ENCODE results near the gene IRF2BP2.

IRF2BP2 gene

DNA sequence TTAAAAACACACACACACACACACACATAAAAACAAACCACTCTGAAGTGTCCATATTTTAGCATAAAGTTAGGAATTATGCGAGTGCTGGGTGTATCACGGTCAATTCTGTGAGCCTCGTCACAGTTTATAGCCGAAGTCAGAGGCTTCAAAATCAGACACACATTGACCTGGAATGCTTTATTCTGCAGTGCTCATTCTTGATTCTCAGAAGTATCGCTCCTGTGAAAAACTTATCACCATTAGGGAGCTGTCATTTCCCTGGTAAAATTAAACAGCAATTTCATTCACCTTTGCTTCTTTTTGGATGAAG is 8.7 kb upstream of the IRF2BP2 start:
- TF ChIP-seq, protein P1, sequence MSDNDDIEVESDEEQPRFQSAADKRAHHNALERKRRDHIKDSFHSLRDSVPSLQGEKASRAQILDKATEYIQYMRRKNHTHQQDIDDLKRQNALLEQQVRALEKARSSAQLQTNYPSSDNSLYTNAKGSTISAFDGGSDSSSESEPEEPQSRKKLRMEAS (IDR thresholded peaks at IDR 0.05) = 0 out of 2 replicates have a peak, but pooled peaks have one; percentile 14
- no peak for TF ChIP-seq NFIC (IDR thresholded peaks at IDR 0.05)

DNA sequence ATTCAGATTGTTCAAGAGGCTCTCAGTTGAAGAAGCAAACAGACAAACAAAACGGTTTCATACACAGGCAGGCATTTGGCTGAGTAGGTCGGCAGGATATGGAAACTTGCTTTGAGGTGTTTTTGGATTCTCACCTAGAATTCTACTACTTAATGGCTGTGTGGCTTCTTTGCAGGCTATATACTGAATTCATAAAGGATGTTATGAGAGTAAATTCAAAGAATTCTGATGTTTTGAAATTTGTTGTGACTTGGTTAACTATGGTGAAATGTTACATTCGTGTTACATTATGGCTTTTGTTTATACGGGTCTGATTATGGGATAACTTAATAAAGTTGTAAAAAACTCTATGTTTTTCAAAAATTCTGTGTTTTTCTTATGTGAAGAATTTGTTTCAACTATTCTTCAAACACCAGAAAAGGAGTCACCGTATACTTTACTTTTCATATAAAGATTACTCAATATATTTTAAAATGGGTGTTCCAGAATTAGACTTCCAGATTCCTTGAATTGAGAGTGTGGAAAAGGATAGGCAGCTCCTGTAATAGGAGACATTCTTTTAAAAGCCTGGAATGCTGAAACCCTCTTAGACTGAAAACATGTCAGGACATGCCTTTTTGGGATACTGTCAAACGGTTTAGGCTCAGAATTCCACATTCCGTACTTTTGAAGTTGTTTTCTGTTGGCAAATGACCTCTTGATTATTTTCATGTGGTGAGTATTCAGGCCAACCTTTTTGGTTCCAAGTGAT is 8.2 kb upstream of the IRF2BP2 start:
- TF ChIP-seq YY1 (IDR thresholded peaks at IDR 0.05; ENCODE audit: low read depth) (no peak), TEAD4 (IDR thresholded peaks at IDR 0.05) (peak; percentile 60), CEBPB (IDR thresholded peaks at IDR 0.05) (no peak)

DNA sequence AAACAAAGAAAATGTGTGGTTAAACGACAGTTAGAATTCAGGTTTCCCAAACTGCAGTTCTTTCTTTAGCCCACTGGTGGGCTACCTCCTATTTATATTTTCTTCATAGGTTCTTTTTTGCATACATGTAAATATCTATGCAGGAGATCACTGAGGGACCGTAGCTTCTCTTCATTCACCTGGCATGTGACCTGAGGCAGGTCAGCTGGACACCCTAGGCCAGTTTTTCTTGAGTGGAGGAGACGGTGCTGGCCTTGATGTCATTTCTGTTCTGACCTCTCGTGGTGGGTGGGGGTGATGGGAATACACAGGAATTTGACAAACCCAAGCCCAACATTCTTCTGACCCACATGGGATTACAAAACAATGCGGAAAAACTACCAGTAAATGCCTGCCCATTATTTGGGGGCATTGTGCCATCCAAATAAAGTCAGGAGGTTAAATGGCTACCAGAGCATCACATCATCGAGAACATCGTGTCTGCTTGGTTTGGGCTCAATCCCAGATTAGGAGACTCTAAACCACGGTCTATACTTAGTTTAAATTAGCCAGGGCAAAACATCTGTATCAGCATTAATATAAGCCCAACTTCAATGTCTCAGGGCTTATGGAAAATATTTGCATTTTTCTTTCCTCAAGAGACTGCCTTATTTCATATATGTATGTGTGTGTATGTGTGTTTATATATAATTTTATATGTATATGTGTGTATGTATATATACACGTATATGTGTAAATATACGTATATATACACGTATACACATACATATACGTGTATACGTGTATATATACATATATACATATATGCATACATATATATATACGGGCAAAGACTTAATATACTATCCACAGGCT is 7.4 kb upstream of the IRF2BP2 start:
- TF ChIP-seq EGR1 (IDR thresholded peaks at IDR 0.05) (no peak), TEAD4 (IDR thresholded peaks at IDR 0.05) (no peak), NFIC (IDR thresholded peaks at IDR 0.05) (no peak), CEBPB (IDR thresholded peaks at IDR 0.05) (no peak), RAD21 (IDR thresholded peaks at IDR 0.05; ENCODE audit: low read depth) (no peak), FOXM1 (IDR thresholded peaks at IDR 0.05; ENCODE audit: borderline replicate concordance, low read depth) (no peak), REST (IDR thresholded peaks at IDR 0.05; ENCODE audit: low read depth) (no peak), EP300 (IDR thresholded peaks at IDR 0.05; ENCODE audit: borderline replicate concordance) (no peak), TCF12 (IDR thresholded peaks at IDR 0.05; ENCODE audit: low read depth) (no peak), ZBTB7A (IDR thresholded peaks at IDR 0.05; ENCODE audit: low read depth) (no peak), YY1 (IDR thresholded peaks at IDR 0.05; ENCODE audit: low read depth) (no peak), CREB1 (IDR thresholded peaks at IDR 0.05; ENCODE audit: low read depth) (no peak), TAF1 (IDR thresholded peaks at IDR 0.05; ENCODE audit: low read depth) (no peak)
- TF ChIP-seq, protein P2, sequence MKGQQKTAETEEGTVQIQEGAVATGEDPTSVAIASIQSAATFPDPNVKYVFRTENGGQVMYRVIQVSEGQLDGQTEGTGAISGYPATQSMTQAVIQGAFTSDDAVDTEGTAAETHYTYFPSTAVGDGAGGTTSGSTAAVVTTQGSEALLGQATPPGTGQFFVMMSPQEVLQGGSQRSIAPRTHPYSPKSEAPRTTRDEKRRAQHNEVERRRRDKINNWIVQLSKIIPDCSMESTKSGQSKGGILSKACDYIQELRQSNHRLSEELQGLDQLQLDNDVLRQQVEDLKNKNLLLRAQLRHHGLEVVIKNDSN (IDR thresholded peaks at IDR 0.05) = no peak
- TF ChIP-seq, protein P1 (IDR thresholded peaks at IDR 0.05) = no peak

- no peak for TF ChIP-seq CEBPB (IDR thresholded peaks at IDR 0.05)
- TF ChIP-seq TAF1 (IDR thresholded peaks at IDR 0.05; ENCODE audit: low read depth) = no peak
- TF ChIP-seq EGR1 (IDR thresholded peaks at IDR 0.05) = no peak
Observed at GRCh38 chr1:234616644-234617043, 6.7 kb upstream of the IRF2BP2 start.

DNA sequence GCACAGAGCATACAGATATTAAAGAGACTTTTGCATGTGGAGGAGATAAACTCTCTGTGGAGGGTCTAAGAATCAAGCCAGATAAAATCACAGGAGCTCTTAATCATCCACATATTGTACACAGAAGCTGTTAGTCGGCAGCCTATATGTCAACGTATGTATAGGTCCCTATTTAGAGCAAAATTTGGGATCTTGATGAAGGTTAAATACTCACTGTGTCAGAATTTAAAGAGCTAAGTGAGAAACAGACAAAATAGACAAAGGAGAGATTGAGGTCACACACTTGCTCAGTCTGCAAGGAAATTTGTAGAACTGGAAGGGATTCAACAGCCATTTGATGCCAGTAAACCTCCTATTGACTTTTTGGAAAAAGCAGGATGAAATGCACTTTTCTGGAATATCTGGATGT is 4.1 kb upstream of the IRF2BP2 start:
- TF ChIP-seq NFIC (IDR thresholded peaks at IDR 0.05) (no peak), FOXM1 (IDR thresholded peaks at IDR 0.05; ENCODE audit: borderline replicate concordance, low read depth) (no peak), CREB1 (IDR thresholded peaks at IDR 0.05; ENCODE audit: low read depth) (no peak), EGR1 (IDR thresholded peaks at IDR 0.05) (no peak)
- TF ChIP-seq, protein P2 (IDR thresholded peaks at IDR 0.05) = no peak
- TF ChIP-seq, protein P1 (IDR thresholded peaks at IDR 0.05) = no peak

- TF ChIP-seq TAF1 (IDR thresholded peaks at IDR 0.05; ENCODE audit: low read depth) (no peak), CEBPB (IDR thresholded peaks at IDR 0.05) (peak; percentile 55; the same call in 1 of the 2 replicates), EGR1 (IDR thresholded peaks at IDR 0.05) (no peak), TEAD4 (IDR thresholded peaks at IDR 0.05) (no peak), CREB1 (IDR thresholded peaks at IDR 0.05; ENCODE audit: low read depth) (no peak)
Observed at GRCh38 chr1:234613128-234613875, 3.3 kb upstream of the IRF2BP2 start.

- no peak for TF ChIP-seq ZBTB7A (IDR thresholded peaks at IDR 0.05; ENCODE audit: low read depth)
- TF ChIP-seq, protein P1 (IDR thresholded peaks at IDR 0.05) = peak; percentile 76
- peak; percentile 70 for TF ChIP-seq TEAD4 (IDR thresholded peaks at IDR 0.05)
- peak; percentile 96 for TF ChIP-seq NFIC (IDR thresholded peaks at IDR 0.05)
- TF ChIP-seq REST (IDR thresholded peaks at IDR 0.05; ENCODE audit: low read depth) = no peak
- peak; percentile 40; the same call in 1 of the 2 replicates for TF ChIP-seq TAF1 (IDR thresholded peaks at IDR 0.05; ENCODE audit: low read depth)
- TF ChIP-seq FOXM1 (IDR thresholded peaks at IDR 0.05; ENCODE audit: borderline replicate concordance, low read depth) = peak; percentile 59; the same call in 1 of the 2 replicates
- TF ChIP-seq TCF12 (IDR thresholded peaks at IDR 0.05; ENCODE audit: low read depth) = peak; percentile 80
- peak; percentile 46; the same call in 1 of the 2 replicates for TF ChIP-seq EGR1 (IDR thresholded peaks at IDR 0.05)
- TF ChIP-seq RAD21 (IDR thresholded peaks at IDR 0.05; ENCODE audit: low read depth) = no peak
- TF ChIP-seq, protein P2 (IDR thresholded peaks at IDR 0.05) = peak; percentile 79
- 0 out of 2 replicates have a peak, but pooled peaks have one; percentile 16 for TF ChIP-seq CREB1 (IDR thresholded peaks at IDR 0.05; ENCODE audit: low read depth)
- TF ChIP-seq CEBPB (IDR thresholded peaks at IDR 0.05) = peak; percentile 84
- peak; percentile 82 for TF ChIP-seq EP300 (IDR thresholded peaks at IDR 0.05; ENCODE audit: borderline replicate concordance)
- TF ChIP-seq YY1 (IDR thresholded peaks at IDR 0.05; ENCODE audit: low read depth) = peak; percentile 33; the same call in 1 of the 2 replicates
Observed at GRCh38 chr1:234612352-234613127, 2.6 kb upstream of the IRF2BP2 start.
